HFFc6 (cell line): ENCODE results near the gene GOLGA1. TPM values are rescaled to one million over a fixed set of nuclear protein-coding genes. Genes with fewer than 3 reads are reported as not detected.

Experiments used
- DNase-seq: peaks from one replicate; pipeline ENCODE4 v3.0.0-alpha.2; 2018
- H3K27ac Mint-ChIP-seq: 2 replicates; pipeline ENCODE4 v1.8.0; 2020; ENCODE audit warnings: mild to moderate bottlenecking, mixed read lengths
- H3K27me3 Mint-ChIP-seq: 2 replicates; pipeline ENCODE4 v1.8.0; 2021; ENCODE audit warnings: mild to moderate bottlenecking, moderate library complexity, mixed read lengths; ENCODE audit not compliant: insufficient read depth
- H3K36me3 Mint-ChIP-seq: 2 replicates; pipeline ENCODE4 v1.8.0; 2021; ENCODE audit warnings: low read depth, mixed read lengths
- H3K4me1 Mint-ChIP-seq: 2 replicates; pipeline ENCODE4 v1.8.0; 2020; ENCODE audit warnings: low read depth, mixed read lengths
- H3K4me3 Mint-ChIP-seq: 2 replicates; pipeline ENCODE4 v1.8.0; 2020; ENCODE audit warnings: mild to moderate bottlenecking, moderate library complexity, mixed read lengths
- H3K9me3 Mint-ChIP-seq: 2 replicates; pipeline ENCODE4 v1.8.0; 2020; ENCODE audit warnings: mild to moderate bottlenecking, mixed read lengths
- CTCF ChIP-seq: fragments of 200-600 bp; sonication (generic); IDR thresholded peaks from 2 replicates; pipeline ENCODE4 v1.5.0; 2021; ENCODE audit warnings: antibody characterized with exemption, mild to moderate bottlenecking
- long read RNA-seq: library from polyadenylated mRNA; unstranded; transcript quantifications from one replicate; pipeline ENCODE4 v2.0.0, GENCODE V29; 2019
- total RNA-seq, 6 experiments: library from RNA; stranded (reverse); fragmentation: NEBNext Ultra II Directional; extraction: Animal tissue kit (Norgen Biotek cat#: 25700); gene quantifications; 2 replicates in 1 of 6; 3 replicates in 5 of 6; pipeline ENCODE4 v1.2.3, GENCODE V29; 2021

GOLGA1 gene
- 10 to 100 TPM; 17.4 to 23.2 (median 20.2) TPM for total RNA-seq
- long read RNA-seq, full-length matches to known transcripts: 2 of 17 reads
- long read RNA-seq, partial matches to known transcripts: 11 of 17 reads
- long read RNA-seq, other reads (novel, unspliced or antisense): 4 of 17 reads

DNA sequence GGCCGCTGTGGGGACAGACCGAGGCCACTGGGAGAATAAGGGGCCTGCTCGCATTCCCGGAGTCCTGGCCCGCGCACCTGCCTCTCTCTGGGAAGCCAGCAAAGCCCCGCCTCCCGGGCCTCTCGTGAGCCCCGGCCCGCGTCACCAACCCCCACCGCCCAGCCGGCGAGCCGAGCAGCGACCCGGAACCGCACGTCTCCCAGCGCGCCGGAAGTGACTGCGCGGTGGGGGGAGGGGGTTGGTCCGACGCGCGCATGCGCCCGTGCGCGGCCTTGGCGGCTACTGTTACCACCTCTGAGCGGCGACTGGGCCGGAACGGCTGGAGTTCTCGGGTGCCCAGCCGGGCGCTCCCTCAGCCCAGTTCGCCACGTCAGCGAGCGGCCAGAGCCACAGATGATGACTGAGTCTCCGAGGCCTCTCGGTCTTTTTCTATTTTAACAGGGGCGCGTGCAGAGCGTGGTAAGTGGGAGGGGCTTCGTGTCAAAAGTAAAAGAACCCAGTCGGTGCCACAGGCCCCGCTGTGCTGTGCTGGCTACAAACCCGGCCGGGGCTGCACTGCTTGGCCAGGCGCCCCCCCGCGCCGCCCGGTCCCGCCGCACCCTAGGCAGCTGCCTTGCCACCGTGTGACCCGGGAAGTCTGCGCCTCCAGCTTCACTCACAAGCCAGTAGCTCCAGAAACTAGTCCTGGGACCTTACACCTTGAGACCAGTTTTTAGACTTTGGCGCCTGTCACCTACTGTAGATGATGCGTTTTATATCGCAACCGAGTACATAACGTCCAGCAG lies at the start of gene GOLGA1:
Gene GOLGA1, minus strand, starts transcription at position 190 of the 785 bp plus-strand sequence. CDS start 2,372 bp downstream, outside the sequence.
- peaks cover 12% of the 10 kb centered on the region for H3K36me3 Mint-ChIP-seq

DNA sequence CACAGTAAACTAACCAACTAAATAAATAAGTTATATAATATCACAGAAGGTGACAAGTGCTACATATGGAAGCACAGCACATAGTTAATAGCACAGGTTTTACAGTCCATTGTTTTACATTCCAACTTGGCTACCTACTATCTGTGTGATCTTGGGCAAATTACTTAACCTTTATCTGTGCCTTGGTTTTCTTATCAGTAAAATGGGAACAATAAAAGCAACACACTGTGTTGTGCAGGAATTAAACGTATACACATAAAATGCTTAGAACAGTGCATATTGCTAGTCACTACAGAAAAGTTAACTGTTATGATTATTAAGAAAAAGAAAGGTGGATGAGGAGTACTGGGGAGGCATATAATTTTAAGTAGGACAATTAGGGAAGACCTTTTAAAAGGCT lies 42.8 kb upstream of the GOLGA1 start:
- no peak for DNase-seq
- 0 out of 2 replicates have a peak, but pooled peaks cover 9% of the 10 kb centered on the region for H3K36me3 Mint-ChIP-seq
- no peak overlapping the region for H3K27ac Mint-ChIP-seq
- no peak for TF ChIP-seq CTCF
- H3K4me1 Mint-ChIP-seq: peaks cover 7% of the 10 kb centered on the region; the same call in 1 of the 2 replicates
- no peaks in the 10 kb centered on the region for H3K9me3 Mint-ChIP-seq
- peaks cover 2% of the 10 kb centered on the region; the same call in 1 of the 2 replicates for H3K27me3 Mint-ChIP-seq
- no peak overlapping the region for H3K4me3 Mint-ChIP-seq

More for the DNA sequence above, at the start of gene GOLGA1:
- Mint-ChIP-seq H3K27me3 (peaks cover 2% of the 10 kb centered on the region), H3K27ac (peak within 1 kb of the TSS; percentile 97), H3K9me3 (no peaks in the 10 kb centered on the region), H3K4me1 (peaks cover 30% of the 10 kb centered on the region), H3K4me3 (peak within 1 kb of the TSS; percentile 93)
- no peak; the same call in 1 of the 2 replicates for TF ChIP-seq CTCF
- DNase-seq: peak; percentile 93

- no peaks in the 10 kb centered on the region for H3K9me3 Mint-ChIP-seq
Observed at GRCh38 chr9:124980431-124980830, 39.5 kb upstream of the GOLGA1 start.

GRCh38 chr9:124975131-124975530 lies 34.2 kb upstream of the GOLGA1 start:
- peaks cover under 1% of the 10 kb centered on the region for H3K27me3 Mint-ChIP-seq
- no peak overlapping the region for H3K4me3 Mint-ChIP-seq
- H3K9me3 Mint-ChIP-seq: no peaks in the 10 kb centered on the region
- H3K36me3 Mint-ChIP-seq: peaks cover 5% of the 10 kb centered on the region
- TF ChIP-seq CTCF: no peak
- DNase-seq: no peak
- H3K27ac Mint-ChIP-seq: no peak overlapping the region
- no peaks in the 10 kb centered on the region; the same call in 1 of the 2 replicates for H3K4me1 Mint-ChIP-seq

More at GRCh38 chr9:124980431-124980830, 39.5 kb upstream of the GOLGA1 start:
- H3K27me3 Mint-ChIP-seq: peaks cover 2% of the 10 kb centered on the region
- no peak for TF ChIP-seq CTCF
- no peak overlapping the region for H3K27ac Mint-ChIP-seq
- H3K4me1 Mint-ChIP-seq: no peaks in the 10 kb centered on the region
- DNase-seq: no peak
- H3K36me3 Mint-ChIP-seq: 0 out of 2 replicates have a peak, but pooled peaks cover 9% of the 10 kb centered on the region
- no peak overlapping the region for H3K4me3 Mint-ChIP-seq

DNA sequence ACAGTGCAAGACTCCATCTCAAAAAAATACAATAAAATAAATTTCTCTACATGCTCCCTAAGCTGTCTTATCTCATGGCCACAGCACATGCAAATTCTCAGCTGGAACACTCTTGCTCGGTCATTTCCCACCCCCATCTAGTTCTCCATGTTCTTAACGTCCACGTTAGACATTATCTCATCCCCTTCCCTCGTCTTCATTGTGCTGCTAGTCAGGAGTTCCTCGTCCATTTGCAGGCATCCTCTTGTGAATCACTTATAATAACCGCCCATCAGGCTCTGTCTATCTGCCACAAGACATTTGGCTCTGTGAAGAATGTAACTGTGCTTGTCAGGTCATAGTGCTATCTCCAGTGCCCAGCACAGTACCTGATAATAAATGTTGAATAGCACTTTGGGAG lies 32.9 kb upstream of the GOLGA1 start:
- no peak overlapping the region for H3K4me3 Mint-ChIP-seq
- H3K9me3 Mint-ChIP-seq: no peaks in the 10 kb centered on the region
- H3K36me3 Mint-ChIP-seq: peaks cover 5% of the 10 kb centered on the region
- no peak overlapping the region for H3K27ac Mint-ChIP-seq
- H3K27me3 Mint-ChIP-seq: no peaks in the 10 kb centered on the region; the same call in 1 of the 2 replicates
- no peak for TF ChIP-seq CTCF
- no peaks in the 10 kb centered on the region; the same call in 1 of the 2 replicates for H3K4me1 Mint-ChIP-seq
- DNase-seq: no peak
